ENCODE results near the gene RCSD1.

GRCh38 chr1:167593860-167594259, 36.2 kb upstream of the RCSD1 start:
- TF ChIP-seq POLR2A (IDR thresholded peaks at IDR 0.05) (no peak), CTCF (IDR thresholded peaks at IDR 0.05) (no peak)
